Epithelial cell of esophagus (primary cell): Measurements from ENCODE around the gene DNAJC30.

Experiments
- DNase-seq: peaks from one replicate; pipeline ENCODE4 v3.0.0; 2010; ENCODE audit warnings: low read depth
- H3K4me3 ChIP-seq: 2 replicates; pipeline ENCODE4 v1.5.1; 2011; ENCODE audit warnings: mild to moderate bottlenecking, low read length, control low read depth
- CTCF ChIP-seq: IDR thresholded peaks from 2 replicates; pipeline ENCODE4 v1.5.1; 2011; ENCODE audit warnings: low read depth, mild to moderate bottlenecking, low read length, control low read depth, inconsistent platforms; ENCODE audit not compliant: insufficient read depth; ENCODE audit errors: missing control alignments

DNAJC30 gene

GRCh38 chr7:73633844-73634243, 49.4 kb downstream of the DNAJC30 start:
- no peak for TF ChIP-seq CTCF
- DNase-seq: no peak
- no peak overlapping the region for H3K4me3 ChIP-seq

DNA sequence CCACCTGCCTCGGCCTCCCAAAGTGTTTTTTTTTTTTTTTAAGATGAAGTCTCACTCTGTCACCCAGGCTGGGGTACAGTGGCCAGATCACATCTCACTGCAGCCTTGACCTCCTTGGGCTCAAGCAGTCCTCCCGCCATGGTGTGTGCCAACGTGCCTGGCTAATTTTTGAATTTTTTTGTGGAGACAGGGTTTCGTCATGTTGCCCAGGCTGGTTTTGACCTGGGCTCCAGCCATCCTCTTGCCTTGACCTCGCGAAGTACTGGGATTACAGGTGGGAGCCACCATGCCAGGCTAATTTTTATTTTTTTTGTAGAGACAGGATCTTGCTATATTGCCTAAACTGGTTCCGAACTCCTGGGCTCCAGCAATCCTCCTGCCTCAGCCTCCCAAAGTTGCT, 49.9 kb downstream of the DNAJC30 start:
- TF ChIP-seq CTCF: no peak
- H3K4me3 ChIP-seq: no peak overlapping the region
- DNase-seq: no peak

DNA sequence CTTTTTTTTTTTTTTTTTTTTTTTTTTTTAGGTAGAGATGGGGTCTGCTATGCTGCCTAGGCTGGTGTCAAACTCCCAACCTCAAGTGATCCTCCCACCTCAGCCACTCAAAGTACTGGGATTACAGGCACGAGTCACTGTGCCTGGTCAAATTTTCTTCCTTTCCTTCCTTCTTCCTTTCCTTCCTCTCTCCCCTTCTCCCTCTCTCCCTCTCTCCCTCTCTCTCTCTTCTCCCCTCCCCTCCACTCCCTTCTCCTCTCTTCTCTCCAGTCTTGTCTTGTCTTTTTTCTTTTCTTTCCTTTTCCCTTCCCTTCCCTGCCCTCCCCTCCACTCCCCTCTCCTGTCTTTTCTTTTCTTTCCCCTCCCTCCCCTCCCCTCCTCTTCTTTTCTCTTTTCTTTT, 51.7 kb downstream of the DNAJC30 start:
- no peak for TF ChIP-seq CTCF
- DNase-seq: no peak
- no peak overlapping the region for H3K4me3 ChIP-seq
